CD4-positive, alpha-beta memory T cell (primary cell): ENCODE measurements around the gene OR2K2. TPM values are rescaled to one million over a fixed set of nuclear protein-coding genes. Genes with fewer than 3 reads are reported as not detected.
A peak's percentile ranks its signal among the peaks of the same experiment; 100 is the strongest.
"Not testable (repeated sequence)": the region's sequence is repeated elsewhere in the genome, so short reads cannot be mapped to it uniquely, and the experiment has no call there.

Experiments
- CTCF ChIA-PET: fragments of 350-600 bp; sonication (Branson Sonifier 250); formaldehyde crosslinking; loops from one replicate; lab custom pipeline; 2021; ENCODE audit warnings: inconsistent platforms; ENCODE audit not compliant: partially characterized antibody; lab: Charles Lee
- POLR2A ChIA-PET: fragments of 350-600 bp; sonication (Branson Sonifier 250); formaldehyde crosslinking; loops from one replicate; lab custom pipeline; 2021; ENCODE audit not compliant: partially characterized antibody; lab: Charles Lee
- DNase-seq, 5 donors: peaks; one replicate each; pipeline versions ENCODE4 v3.0.0 to v3.0.0-alpha.2; 2020 to 2022; ENCODE audit warnings: mixed read lengths in 1 of 5
- H3K27ac ChIP-seq: one replicate; pipeline ENCODE4 v1.7.0; 2013; ENCODE audit warnings: low read depth, low read length
- H3K27me3 ChIP-seq: 2 replicates; pipeline ENCODE4 v1.7.0; 2013; ENCODE audit warnings: mild to moderate bottlenecking, low read length, moderate library complexity; ENCODE audit not compliant: insufficient read depth
- H3K36me3 ChIP-seq: 2 replicates; pipeline ENCODE4 v1.7.0; 2013; ENCODE audit warnings: mild to moderate bottlenecking, low read length, moderate library complexity; ENCODE audit not compliant: insufficient read depth
- H3K4me1 ChIP-seq: 2 replicates; pipeline ENCODE4 v1.7.0; 2013; ENCODE audit warnings: mild to moderate bottlenecking, low read length, moderate library complexity; ENCODE audit not compliant: insufficient read depth
- H3K4me3 ChIP-seq, 2 donors: one replicate each; pipeline ENCODE4 v1.7.0; 2013; ENCODE audit warnings: low read length in 2 of 2, mild to moderate bottlenecking in 1 of 2
- H3K9me3 ChIP-seq, 2 donors: one replicate each; pipeline ENCODE4 v1.7.0; 2013; ENCODE audit warnings: low read length in 2 of 2, control low read depth in 1 of 2; ENCODE audit not compliant: control insufficient read depth in 1 of 2
- H3K27ac Mint-ChIP-seq, 7 donors: one replicate each; pipeline ENCODE4 v1.8.0; 2020 to 2021; ENCODE audit warnings: mixed read lengths in 7 of 7, mild to moderate bottlenecking in 6 of 7, inconsistent platforms in 3 of 7, moderate library complexity in 3 of 7
- H3K27me3 Mint-ChIP-seq, 2 donors: one replicate each; pipeline ENCODE4 v1.8.0; 2020 to 2021; ENCODE audit warnings: mixed read lengths in 2 of 2
- H3K36me3 Mint-ChIP-seq, 2 donors: one replicate each; pipeline ENCODE4 v1.8.0; 2020 to 2021; ENCODE audit warnings: mixed read lengths in 2 of 2, inconsistent platforms in 1 of 2, mild to moderate bottlenecking in 1 of 2
- H3K4me1 Mint-ChIP-seq, 4 donors: one replicate each; pipeline ENCODE4 v1.8.0; 2020 to 2021; ENCODE audit warnings: mixed read lengths in 4 of 4, mild to moderate bottlenecking in 1 of 4
- H3K4me3 Mint-ChIP-seq, 8 donors: one replicate each; pipeline ENCODE4 v1.8.0; 2020 to 2021; ENCODE audit warnings: mixed read lengths in 8 of 8, mild to moderate bottlenecking in 7 of 8, moderate library complexity in 6 of 8, inconsistent platforms in 3 of 8
- H3K9me3 Mint-ChIP-seq, 8 donors: one replicate each; pipeline ENCODE4 v1.8.0; 2020 to 2021; ENCODE audit warnings: mixed read lengths in 8 of 8, mild to moderate bottlenecking in 5 of 8, inconsistent platforms in 3 of 8, moderate library complexity in 1 of 8
- intact Hi-C: fragments of 100-400 bp; cut with micrococcal nuclease; formaldehyde crosslinking; loops from one replicate; pipeline ENCODE4 v1.15.1; 2023
- polyA plus RNA-seq, 2 donors: library from polyadenylated mRNA; unstranded; fragments of 300-500 nt; fragmentation: Illumina TruSeq; gene quantifications; one replicate each; pipeline ENCODE4 v1.2.3, GENCODE V29; 2021
- total RNA-seq, 2 experiments: library from RNA; stranded (reverse); gene quantifications; one replicate each; pipeline ENCODE4 v1.2.3, GENCODE V29; 2021

OR2K2 gene
- total and polyA plus RNA-seq, 4 experiments from 2014 or later: not detected

DNA sequence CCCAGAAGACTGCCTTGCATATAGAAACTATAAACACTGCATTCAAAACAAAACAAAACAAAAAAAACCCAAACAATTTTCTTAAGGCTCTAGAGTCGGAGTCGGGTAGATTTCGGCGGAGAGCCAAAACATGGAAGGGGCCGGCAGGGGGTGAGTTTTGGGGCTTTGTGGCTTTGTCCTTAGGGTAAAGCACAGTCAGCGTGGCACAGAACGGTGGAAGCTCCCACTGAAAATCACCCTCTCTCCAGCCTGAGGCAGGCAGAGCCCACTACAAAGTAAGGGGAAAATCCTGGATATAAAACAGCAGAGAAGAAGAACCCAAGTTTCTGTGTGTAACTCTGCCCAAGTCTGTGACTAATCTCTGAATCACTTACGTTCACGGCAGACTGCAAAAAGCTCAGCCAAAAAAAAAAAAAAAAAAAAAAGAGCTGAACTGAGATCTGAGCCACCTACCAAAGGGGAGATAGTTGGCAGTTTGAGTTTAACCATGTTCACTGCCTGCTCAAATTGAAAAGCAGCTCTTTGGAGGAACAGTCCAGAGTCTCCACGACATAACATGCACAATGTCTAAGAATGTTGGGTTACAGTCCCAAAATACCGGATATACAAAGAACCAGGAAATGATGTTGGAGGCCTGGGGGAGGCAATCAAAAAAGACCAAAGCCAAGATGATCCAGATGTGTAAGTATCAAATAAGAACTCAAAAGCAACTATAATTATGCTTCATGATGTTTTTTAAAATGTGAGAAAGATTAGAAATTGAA is 26.6 kb upstream of the OR2K2 start:
- H3K4me3 ChIP-seq: no peak overlapping the region
- peaks cover 0 to 12% (median 0%) of the 10 kb centered on the region in 8 donors for H3K9me3 Mint-ChIP-seq
- no peak overlapping the region for H3K4me3 Mint-ChIP-seq
- intact Hi-C loops: no loop called here
- no peaks in the 10 kb centered on the region for H3K36me3 ChIP-seq
- ChIA-PET POLR2A (no interaction called here), CTCF (interaction anchor here (0.6 kb wide), 1 partner anchor 1783 kb away, joined by 3 read pairs; no protein-coding TSS in a partner anchor)
- H3K4me1 Mint-ChIP-seq: no peaks in the 10 kb centered on the region
- no peak for DNase-seq
- no peaks in the 10 kb centered on the region for H3K27me3 ChIP-seq
- no peaks in the 10 kb centered on the region for H3K27me3 Mint-ChIP-seq
- H3K36me3 Mint-ChIP-seq: peaks cover 13% of the 10 kb centered on the region in 2 donors
- no peak overlapping the region for H3K27ac Mint-ChIP-seq
- no peaks in the 10 kb centered on the region for H3K9me3 ChIP-seq
- H3K4me1 ChIP-seq: no peaks in the 10 kb centered on the region
- no peak overlapping the region for H3K27ac ChIP-seq

DNA sequence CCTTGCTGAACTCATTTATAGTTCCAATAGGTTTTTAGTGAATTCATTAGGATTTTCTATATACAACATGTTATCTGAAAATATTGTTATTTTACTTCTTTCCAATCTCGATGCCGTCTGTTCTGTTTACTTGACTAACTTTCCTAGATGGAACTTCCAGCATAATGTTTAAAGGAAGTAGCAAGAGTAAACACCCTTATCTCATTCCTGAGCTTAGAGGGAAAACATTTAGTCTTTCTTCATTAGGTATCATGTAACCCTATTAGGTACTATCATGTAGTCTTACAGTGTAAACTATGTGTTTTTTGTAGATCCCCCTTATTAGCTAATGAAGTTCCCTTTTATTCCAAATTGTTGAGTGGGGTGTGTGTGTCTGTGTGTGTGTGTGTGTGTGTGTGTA is 22.5 kb upstream of the OR2K2 start:
- peaks cover 0 to 4% of the 10 kb centered on the region in 2 donors for H3K27me3 Mint-ChIP-seq
- ChIA-PET POLR2A (no interaction called here), CTCF (no interaction called here)
- H3K27ac ChIP-seq: no peak overlapping the region
- no peaks in the 10 kb centered on the region for H3K4me1 ChIP-seq
- H3K36me3 Mint-ChIP-seq: no peaks in the 10 kb centered on the region
- no peaks in the 10 kb centered on the region for H3K9me3 ChIP-seq
- intact Hi-C loops: no loop called here
- H3K27me3 ChIP-seq: no peaks in the 10 kb centered on the region
- no peaks in the 10 kb centered on the region for H3K4me1 Mint-ChIP-seq
- peaks cover 0 to 19% (median under 1%) of the 10 kb centered on the region in 8 donors for H3K9me3 Mint-ChIP-seq
- DNase-seq: no peak
- H3K4me3 ChIP-seq: no peak overlapping the region
- H3K4me3 Mint-ChIP-seq: no peak overlapping the region
- no peaks in the 10 kb centered on the region for H3K36me3 ChIP-seq
- H3K27ac Mint-ChIP-seq: no peak overlapping the region

DNA sequence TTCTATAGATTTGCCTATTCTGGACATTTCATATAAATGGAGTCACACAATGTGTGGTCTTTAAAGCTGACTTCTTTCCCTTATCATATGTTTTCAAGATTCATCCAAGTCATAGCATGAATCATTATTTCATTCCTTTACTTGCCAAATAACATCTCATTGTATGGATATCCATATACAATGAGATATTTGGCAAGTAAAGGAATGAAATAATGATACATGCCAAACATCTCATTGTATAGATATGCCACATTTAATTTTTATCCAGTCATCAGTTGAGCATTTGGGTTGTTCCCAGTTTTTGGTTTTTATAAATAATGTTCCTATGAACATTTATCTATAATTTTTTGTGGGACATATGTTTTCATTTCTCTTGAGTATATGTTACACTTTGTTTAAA is 20.5 kb upstream of the OR2K2 start:
- Mint-ChIP-seq H3K36me3 (no peaks in the 10 kb centered on the region), H3K27me3 (peaks cover 5 to 12% of the 10 kb centered on the region in 2 donors), H3K4me1 (no peaks in the 10 kb centered on the region), H3K9me3 (peaks cover 0 to 16% (median 2%) of the 10 kb centered on the region in 8 donors), H3K27ac (no peak overlapping the region), H3K4me3 (no peak overlapping the region)
- H3K27ac ChIP-seq: no peak overlapping the region
- DNase-seq: no peak
- no peak overlapping the region for H3K4me3 ChIP-seq
- H3K36me3 ChIP-seq: no peaks in the 10 kb centered on the region
- H3K9me3 ChIP-seq: no peaks in the 10 kb centered on the region
- no peaks in the 10 kb centered on the region for H3K4me1 ChIP-seq
- intact Hi-C loops: no loop called here
- CTCF ChIA-PET: no interaction called here
- POLR2A ChIA-PET: no interaction called here
- H3K27me3 ChIP-seq: no peaks in the 10 kb centered on the region

DNA sequence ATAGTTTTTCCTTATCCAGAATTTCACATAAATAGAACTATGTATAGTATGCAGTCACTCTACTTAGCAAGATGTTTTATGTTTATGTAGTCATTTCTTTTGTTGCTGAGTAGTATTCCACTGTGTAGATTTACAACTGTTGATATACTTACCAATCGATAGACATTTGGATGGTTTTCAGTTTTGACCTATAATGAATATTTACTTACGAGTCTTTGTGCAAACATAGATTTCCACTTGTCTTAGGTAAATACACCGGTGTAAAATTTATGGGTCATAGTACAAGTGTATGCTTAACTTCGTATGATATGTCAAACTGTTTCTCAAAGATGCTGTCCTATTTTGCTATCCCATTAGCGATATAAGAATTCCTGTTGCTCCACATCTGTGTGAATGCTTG is 19.7 kb upstream of the OR2K2 start:
- Mint-ChIP-seq H3K27me3 (peaks cover 5 to 13% of the 10 kb centered on the region in 2 donors), H3K4me1 (no peaks in the 10 kb centered on the region), H3K4me3 (no peak overlapping the region), H3K36me3 (no peaks in the 10 kb centered on the region), H3K27ac (no peak overlapping the region), H3K9me3 (peaks cover 0 to 16% (median 2%) of the 10 kb centered on the region in 8 donors)
- intact Hi-C loops: no loop called here
- no peaks in the 10 kb centered on the region for H3K27me3 ChIP-seq
- H3K9me3 ChIP-seq: no peaks in the 10 kb centered on the region
- CTCF ChIA-PET: no interaction called here
- DNase-seq: no peak
- POLR2A ChIA-PET: no interaction called here
- H3K4me3 ChIP-seq: no peak overlapping the region
- no peaks in the 10 kb centered on the region for H3K4me1 ChIP-seq
- H3K27ac ChIP-seq: no peak overlapping the region
- no peaks in the 10 kb centered on the region for H3K36me3 ChIP-seq

DNA sequence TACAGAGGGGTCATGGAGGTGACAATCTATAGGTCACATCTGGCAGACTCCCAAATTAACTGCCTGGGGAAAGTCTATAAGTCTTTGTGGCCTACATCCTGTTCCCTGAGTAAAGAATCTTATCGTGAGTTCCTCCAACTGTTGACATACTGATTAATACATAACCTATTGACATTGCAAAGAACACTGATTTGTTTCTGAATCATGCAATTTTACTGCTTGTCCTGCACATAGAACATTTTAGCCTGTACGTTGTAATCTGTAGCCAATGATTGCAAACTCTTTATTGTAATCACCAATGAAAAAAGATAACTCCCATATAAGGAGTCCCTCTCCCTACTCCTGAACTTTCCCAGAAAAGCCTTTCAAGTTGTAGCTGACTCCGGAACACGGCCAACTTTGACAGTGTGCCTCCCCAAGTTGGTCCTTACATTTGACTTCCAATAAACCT is 18.8 kb upstream of the OR2K2 start:
- Mint-ChIP-seq H3K4me1 (no peaks in the 10 kb centered on the region), H3K9me3 (peaks cover 0 to 16% (median 2%) of the 10 kb centered on the region in 8 donors), H3K4me3 (no peak overlapping the region), H3K27me3 (peaks cover 5 to 13% of the 10 kb centered on the region in 2 donors), H3K27ac (no peak overlapping the region), H3K36me3 (no peaks in the 10 kb centered on the region)
- POLR2A ChIA-PET: no interaction called here
- H3K4me1 ChIP-seq: no peaks in the 10 kb centered on the region
- CTCF ChIA-PET: no interaction called here
- no peak overlapping the region for H3K4me3 ChIP-seq
- H3K36me3 ChIP-seq: no peaks in the 10 kb centered on the region
- H3K27me3 ChIP-seq: no peaks in the 10 kb centered on the region
- no peak for DNase-seq
- no peaks in the 10 kb centered on the region for H3K9me3 ChIP-seq
- intact Hi-C loops: no loop called here
- H3K27ac ChIP-seq: no peak overlapping the region

DNA sequence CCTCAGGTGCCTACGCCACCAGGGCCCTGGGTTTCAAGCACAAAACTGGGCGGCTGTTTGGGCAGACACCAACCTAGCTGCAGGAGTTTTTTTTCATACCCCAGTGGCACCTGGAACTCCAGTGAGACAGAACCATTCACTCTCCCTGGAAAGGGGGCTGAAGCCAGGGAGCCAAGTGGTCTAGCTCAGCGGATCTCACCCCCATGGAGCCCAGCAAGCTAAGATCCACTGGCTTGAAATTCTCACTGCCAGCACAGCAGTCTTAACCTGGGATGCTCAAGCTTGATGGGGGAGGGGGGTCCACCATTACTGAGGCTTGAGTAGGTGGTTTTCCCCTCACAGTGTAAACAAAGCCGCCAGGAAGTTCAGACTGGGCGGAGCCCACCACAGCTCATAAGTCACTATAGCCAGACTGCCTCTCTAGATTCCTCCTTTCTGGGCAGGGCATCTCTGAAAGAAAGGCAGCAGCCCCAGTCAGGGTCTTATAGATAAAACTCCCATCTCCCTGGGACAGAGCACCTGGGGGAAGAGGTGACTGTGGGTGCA is 4.4 kb upstream of the OR2K2 start:
- CTCF ChIA-PET: not testable (repeated sequence)

DNA sequence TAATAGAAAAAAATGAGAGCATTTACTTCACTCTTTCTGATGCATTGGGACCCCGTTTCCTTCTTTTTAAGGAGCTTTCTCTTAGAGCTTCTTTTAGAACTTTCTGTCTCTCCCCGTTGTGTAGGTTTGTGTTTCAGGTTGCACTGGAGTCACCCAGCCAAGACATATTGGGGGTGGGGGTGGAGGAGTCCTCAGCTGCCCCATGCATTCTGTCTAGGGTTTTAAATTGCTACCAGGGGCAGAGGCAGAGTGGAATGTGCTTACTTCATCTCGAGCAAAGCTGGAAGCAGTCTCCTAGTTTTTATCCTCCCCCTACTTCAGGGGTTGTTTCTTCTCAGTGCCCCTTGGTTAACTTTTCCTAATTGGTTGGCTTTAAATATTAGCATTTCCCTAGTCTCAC is 9.4 kb downstream of the OR2K2 start:
- ChIA-PET CTCF (interaction anchor here (1.2 kb wide), 1 partner anchor 22 kb away, joined by 3 read pairs; no protein-coding TSS in a partner anchor), POLR2A (no interaction called here)
- Histone ChIP-seq H3K4me1 (no peaks in the 10 kb centered on the region), H3K9me3 (no peaks in the 10 kb centered on the region), H3K27me3 (no peaks in the 10 kb centered on the region), H3K4me3 (no peak overlapping the region), H3K27ac (no peak overlapping the region), H3K36me3 (no peaks in the 10 kb centered on the region)
- H3K27me3 Mint-ChIP-seq: peaks cover 12 to 18% of the 10 kb centered on the region in 2 donors
- intact Hi-C loops: no loop called here
- no peak for DNase-seq
- H3K4me3 Mint-ChIP-seq: no peak overlapping the region
- no peak overlapping the region for H3K27ac Mint-ChIP-seq
- H3K9me3 Mint-ChIP-seq: peaks cover 3 to 22% (median 5%) of the 10 kb centered on the region in 8 donors
- no peaks in the 10 kb centered on the region for H3K36me3 Mint-ChIP-seq
- no peaks in the 10 kb centered on the region for H3K4me1 Mint-ChIP-seq

More for the DNA sequence above, 4.4 kb upstream of the OR2K2 start:
- peaks cover 6 to 19% of the 10 kb centered on the region in 2 donors for H3K27me3 Mint-ChIP-seq
- H3K36me3 Mint-ChIP-seq, H3K27me3 ChIP-seq, POLR2A ChIA-PET, H3K36me3 ChIP-seq, H3K4me1 ChIP-seq, H3K4me3 ChIP-seq, intact Hi-C loops, H3K27ac Mint-ChIP-seq, H3K9me3 ChIP-seq, H3K27ac ChIP-seq: not testable (repeated sequence)
- H3K4me3 Mint-ChIP-seq: peak overlapping the region in 1 of 8 donors; percentile 20
- peaks cover 2 to 23% (median 8%) of the 10 kb centered on the region in 4 donors for H3K4me1 Mint-ChIP-seq
- H3K9me3 Mint-ChIP-seq: peaks cover 0 to 15% (median 4%) of the 10 kb centered on the region in 8 donors
- peak in 2 of 5 donors; percentile 2 to 22 for DNase-seq
